ENCODE results near the gene MYRIP. TPM values are rescaled to one million over a fixed set of nuclear protein-coding genes. Genes with fewer than 3 reads are reported as not detected.

MYRIP gene
- total RNA-seq, 3 donors from 2014 or later (not counting 1 experiment from before 2014, with no cell fraction given): not detected

DNA sequence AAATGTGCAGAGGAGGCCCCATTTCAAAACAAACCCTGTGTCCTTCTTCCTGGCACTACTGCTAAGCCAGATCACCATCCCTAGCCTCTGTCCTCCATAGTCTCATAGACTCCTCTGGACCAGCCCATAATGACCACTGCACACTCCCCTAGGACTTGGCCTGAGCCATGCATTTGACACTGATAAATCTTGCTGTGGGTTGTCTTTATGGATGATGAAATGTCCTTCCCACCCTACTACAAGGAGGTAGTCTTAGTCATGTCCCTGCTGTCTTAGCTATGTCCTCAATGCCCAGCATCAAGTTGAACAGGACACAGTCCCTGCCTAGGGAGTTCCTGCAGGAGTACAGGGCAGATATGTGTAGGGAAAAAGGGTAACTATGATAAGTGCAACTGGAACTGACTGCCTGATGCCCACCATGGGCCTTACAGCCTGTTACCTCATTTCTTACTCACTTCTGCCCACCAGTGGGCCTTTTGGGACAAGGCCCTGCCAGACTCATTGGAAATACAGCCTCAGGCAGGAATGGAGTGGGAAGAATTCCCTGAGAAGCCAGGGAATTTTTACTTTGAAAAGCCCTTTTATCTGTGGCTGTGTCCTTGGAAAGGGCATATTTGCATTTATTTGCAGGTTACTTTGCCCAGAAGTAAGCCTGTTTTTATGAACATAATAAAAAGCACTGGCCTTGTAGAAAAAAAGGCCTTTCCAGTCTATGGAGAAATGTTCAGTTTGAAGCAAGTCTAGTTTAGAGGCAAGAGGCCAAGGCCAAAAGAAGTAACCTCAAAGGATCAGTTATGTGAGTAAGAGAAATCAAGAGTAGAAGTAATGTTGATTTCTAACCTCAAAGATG, 300.5 kb downstream of the MYRIP start:
- Mint-ChIP-seq H3K9me3 (peaks cover 0 to 2% of the 10 kb centered on the region in 2 donors), H3K4me1 (no peaks in the 10 kb centered on the region), H3K27ac (no peak overlapping the region), H3K27me3 (ENCODE audit: low read depth in 2 of 2) (peaks cover 3 to 6% of the 10 kb centered on the region in 2 donors), H3K36me3 (no peaks in the 10 kb centered on the region), H3K4me3 (no peak overlapping the region)
- intact Hi-C loops (cut with micrococcal nuclease): no loop called here
- ATAC-seq: no peak
- H3K9me3 ChIP-seq (ENCODE audit: control insufficient read depth, insufficient read depth, low read length): no peaks in the 10 kb centered on the region
- no peaks in the 10 kb centered on the region for H3K4me1 ChIP-seq (ENCODE audit: control insufficient read depth, insufficient read depth, low read length)
- TF ChIP-seq, protein P1, sequence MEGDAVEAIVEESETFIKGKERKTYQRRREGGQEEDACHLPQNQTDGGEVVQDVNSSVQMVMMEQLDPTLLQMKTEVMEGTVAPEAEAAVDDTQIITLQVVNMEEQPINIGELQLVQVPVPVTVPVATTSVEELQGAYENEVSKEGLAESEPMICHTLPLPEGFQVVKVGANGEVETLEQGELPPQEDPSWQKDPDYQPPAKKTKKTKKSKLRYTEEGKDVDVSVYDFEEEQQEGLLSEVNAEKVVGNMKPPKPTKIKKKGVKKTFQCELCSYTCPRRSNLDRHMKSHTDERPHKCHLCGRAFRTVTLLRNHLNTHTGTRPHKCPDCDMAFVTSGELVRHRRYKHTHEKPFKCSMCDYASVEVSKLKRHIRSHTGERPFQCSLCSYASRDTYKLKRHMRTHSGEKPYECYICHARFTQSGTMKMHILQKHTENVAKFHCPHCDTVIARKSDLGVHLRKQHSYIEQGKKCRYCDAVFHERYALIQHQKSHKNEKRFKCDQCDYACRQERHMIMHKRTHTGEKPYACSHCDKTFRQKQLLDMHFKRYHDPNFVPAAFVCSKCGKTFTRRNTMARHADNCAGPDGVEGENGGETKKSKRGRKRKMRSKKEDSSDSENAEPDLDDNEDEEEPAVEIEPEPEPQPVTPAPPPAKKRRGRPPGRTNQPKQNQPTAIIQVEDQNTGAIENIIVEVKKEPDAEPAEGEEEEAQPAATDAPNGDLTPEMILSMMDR (IDR thresholded peaks at IDR 0.05): no peak
- no peak overlapping the region for H3K27ac ChIP-seq (ENCODE audit: low read length)
- no peak overlapping the region for H3K4me3 ChIP-seq (ENCODE audit: low read length)
- DNase-seq: no peak
- no peaks in the 10 kb centered on the region for H3K27me3 ChIP-seq (ENCODE audit: control insufficient read depth, insufficient read depth, low read length)
- H3K36me3 ChIP-seq (ENCODE audit: control insufficient read depth, insufficient read depth, low read length): no peaks in the 10 kb centered on the region

DNA sequence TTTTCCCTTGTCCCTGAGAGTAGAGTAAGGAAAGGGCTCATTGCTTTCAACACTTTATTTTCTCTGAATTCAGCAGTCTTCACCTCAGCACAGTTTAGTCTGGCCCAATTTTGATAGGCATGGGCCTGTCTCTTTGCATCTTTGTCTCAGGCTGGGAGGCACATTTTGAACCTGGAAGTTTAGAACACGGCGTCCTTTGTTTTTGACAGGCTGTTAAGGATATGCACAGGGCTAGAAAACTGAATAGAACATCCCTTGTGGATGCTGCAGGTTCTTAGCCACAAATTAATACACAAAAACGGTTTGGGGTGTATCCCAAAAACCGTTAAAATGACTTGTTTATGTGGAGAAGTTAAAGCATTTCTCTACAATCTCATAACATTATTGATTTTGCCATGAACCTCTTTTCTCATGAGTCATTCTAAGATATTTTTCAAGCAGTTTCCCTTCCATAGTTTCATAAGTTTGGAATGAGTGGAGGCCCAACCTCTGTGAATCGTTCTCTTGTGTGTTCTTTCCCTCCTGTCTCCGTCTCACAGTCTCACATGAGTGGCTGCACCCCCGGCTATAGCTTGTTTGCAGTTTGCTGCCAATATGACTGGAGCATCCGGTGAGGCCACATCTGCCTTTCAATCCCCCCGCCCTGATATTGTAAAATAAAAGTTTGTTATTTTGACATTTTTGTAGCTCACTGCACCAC, 307.2 kb downstream of the MYRIP start:
- Histone ChIP-seq H3K27me3 (ENCODE audit: control insufficient read depth, insufficient read depth, low read length) (no peaks in the 10 kb centered on the region), H3K36me3 (ENCODE audit: control insufficient read depth, insufficient read depth, low read length) (no peaks in the 10 kb centered on the region), H3K4me3 (ENCODE audit: low read length) (no peak overlapping the region), H3K4me1 (ENCODE audit: control insufficient read depth, insufficient read depth, low read length) (no peaks in the 10 kb centered on the region), H3K9me3 (ENCODE audit: control insufficient read depth, insufficient read depth, low read length) (no peaks in the 10 kb centered on the region), H3K27ac (ENCODE audit: low read length) (no peak overlapping the region)
- WGBS (ENCODE audit: insufficient coverage): 89% methylated on average over 7 of the region's 9 CpGs
- Mint-ChIP-seq H3K36me3 (no peaks in the 10 kb centered on the region), H3K4me3 (no peak overlapping the region), H3K27me3 (ENCODE audit: low read depth in 2 of 2) (peaks cover 5 to 18% of the 10 kb centered on the region in 2 donors), H3K27ac (no peak overlapping the region), H3K4me1 (no peaks in the 10 kb centered on the region), H3K9me3 (no peaks in the 10 kb centered on the region)
- intact Hi-C loops (cut with micrococcal nuclease): no loop called here
- DNase-seq: no peak
- TF ChIP-seq, protein P1 (IDR thresholded peaks at IDR 0.05): no peak
- ATAC-seq: no peak

DNA sequence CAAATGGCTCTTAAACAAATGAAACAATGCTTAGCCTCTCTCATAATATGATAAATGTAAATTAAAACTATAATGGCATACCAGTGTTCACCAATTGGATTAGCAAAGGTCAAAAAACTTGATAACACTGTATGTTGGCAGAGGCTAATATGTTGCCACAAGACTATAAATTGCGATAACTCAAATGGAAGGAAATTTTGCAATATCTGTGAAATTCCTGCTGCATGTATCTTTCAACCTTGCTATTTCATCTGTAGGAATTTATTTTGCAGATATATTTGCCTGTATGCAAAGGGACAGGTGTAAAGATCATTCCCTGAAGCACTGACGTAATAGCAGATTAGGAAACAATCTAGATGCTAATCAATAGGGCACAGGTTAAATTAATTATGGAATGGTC, 308.7 kb downstream of the MYRIP start:
- H3K4me1 Mint-ChIP-seq: no peaks in the 10 kb centered on the region
- intact Hi-C loops (cut with micrococcal nuclease): no loop called here
- no peaks in the 10 kb centered on the region for H3K36me3 Mint-ChIP-seq
- DNase-seq: no peak
- 48% methylated on average over 2 of the region's 2 CpGs for WGBS (ENCODE audit: insufficient coverage)
- H3K36me3 ChIP-seq (ENCODE audit: control insufficient read depth, insufficient read depth, low read length): no peaks in the 10 kb centered on the region
- H3K4me1 ChIP-seq (ENCODE audit: control insufficient read depth, insufficient read depth, low read length): no peaks in the 10 kb centered on the region
- TF ChIP-seq, protein P1 (IDR thresholded peaks at IDR 0.05): no peak
- no peak overlapping the region for H3K4me3 Mint-ChIP-seq
- no peak for ATAC-seq
- H3K27ac ChIP-seq (ENCODE audit: low read length): no peak overlapping the region
- H3K27me3 Mint-ChIP-seq (ENCODE audit: low read depth in 2 of 2): peaks cover 5 to 18% of the 10 kb centered on the region in 2 donors
- H3K9me3 ChIP-seq (ENCODE audit: control insufficient read depth, insufficient read depth, low read length): no peaks in the 10 kb centered on the region
- H3K4me3 ChIP-seq (ENCODE audit: low read length): no peak overlapping the region
- no peaks in the 10 kb centered on the region for H3K9me3 Mint-ChIP-seq
- H3K27me3 ChIP-seq (ENCODE audit: control insufficient read depth, insufficient read depth, low read length): no peaks in the 10 kb centered on the region
- H3K27ac Mint-ChIP-seq: no peak overlapping the region
